ENCODE measurements around the gene PRRG2.

GRCh38 chr19:49591731-49592485, 10.8 kb downstream of the PRRG2 start:
- TF ChIP-seq EP300 (IDR thresholded peaks at IDR 0.05; ENCODE audit: borderline replicate concordance) (no peak), REST (IDR thresholded peaks at IDR 0.05; ENCODE audit: low read depth) (no peak), CEBPB (IDR thresholded peaks at IDR 0.05) (no peak), TAF1 (IDR thresholded peaks at IDR 0.05; ENCODE audit: low read depth) (no peak), CREB1 (IDR thresholded peaks at IDR 0.05; ENCODE audit: low read depth) (no peak)
